GM12874 (cell line): ENCODE results near the gene TPCN2.
A peak's percentile ranks its signal among the peaks of the same experiment; 100 is the strongest.

Source experiments
- TF ChIP-seq, protein P1 (sequence below): IDR thresholded peaks from 2 replicates; pipeline ENCODE4 v1.5.1; 2011; ENCODE audit warnings: low read depth, mild to moderate bottlenecking, control low read depth, low read length, moderate library complexity; ENCODE audit not compliant: insufficient read depth

Gene TPCN2

DNA sequence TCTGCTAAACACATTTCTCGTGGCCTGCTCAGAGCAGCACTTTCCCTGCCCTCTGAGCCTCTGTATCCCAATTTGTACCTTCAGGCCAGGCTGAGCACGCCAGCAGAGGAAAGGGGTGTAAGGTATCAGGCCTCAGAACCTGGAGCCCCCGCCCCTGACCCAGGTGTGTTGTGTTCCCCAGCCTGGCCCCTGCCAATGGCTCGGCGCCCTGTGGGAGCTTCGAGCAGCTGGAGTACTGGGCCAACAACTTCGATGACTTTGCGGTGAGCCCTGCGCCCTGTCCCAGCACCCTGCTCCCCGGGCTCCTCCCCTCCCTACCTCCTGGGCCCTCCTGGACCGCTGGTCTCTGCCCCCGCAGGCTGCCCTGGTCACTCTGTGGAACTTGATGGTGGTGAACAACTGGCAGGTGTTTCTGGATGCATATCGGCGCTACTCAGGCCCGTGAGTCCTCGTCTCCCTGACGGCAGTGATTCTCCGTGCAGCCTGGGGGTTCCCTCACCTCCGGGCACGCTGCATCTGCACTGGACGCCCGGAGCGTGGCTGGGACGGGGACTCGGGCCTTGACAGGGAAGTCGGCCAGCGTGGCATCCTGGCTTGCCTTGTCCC is 36.9 kb downstream of the TPCN2 start:
- TF ChIP-seq, protein P1, sequence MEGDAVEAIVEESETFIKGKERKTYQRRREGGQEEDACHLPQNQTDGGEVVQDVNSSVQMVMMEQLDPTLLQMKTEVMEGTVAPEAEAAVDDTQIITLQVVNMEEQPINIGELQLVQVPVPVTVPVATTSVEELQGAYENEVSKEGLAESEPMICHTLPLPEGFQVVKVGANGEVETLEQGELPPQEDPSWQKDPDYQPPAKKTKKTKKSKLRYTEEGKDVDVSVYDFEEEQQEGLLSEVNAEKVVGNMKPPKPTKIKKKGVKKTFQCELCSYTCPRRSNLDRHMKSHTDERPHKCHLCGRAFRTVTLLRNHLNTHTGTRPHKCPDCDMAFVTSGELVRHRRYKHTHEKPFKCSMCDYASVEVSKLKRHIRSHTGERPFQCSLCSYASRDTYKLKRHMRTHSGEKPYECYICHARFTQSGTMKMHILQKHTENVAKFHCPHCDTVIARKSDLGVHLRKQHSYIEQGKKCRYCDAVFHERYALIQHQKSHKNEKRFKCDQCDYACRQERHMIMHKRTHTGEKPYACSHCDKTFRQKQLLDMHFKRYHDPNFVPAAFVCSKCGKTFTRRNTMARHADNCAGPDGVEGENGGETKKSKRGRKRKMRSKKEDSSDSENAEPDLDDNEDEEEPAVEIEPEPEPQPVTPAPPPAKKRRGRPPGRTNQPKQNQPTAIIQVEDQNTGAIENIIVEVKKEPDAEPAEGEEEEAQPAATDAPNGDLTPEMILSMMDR: no peak

DNA sequence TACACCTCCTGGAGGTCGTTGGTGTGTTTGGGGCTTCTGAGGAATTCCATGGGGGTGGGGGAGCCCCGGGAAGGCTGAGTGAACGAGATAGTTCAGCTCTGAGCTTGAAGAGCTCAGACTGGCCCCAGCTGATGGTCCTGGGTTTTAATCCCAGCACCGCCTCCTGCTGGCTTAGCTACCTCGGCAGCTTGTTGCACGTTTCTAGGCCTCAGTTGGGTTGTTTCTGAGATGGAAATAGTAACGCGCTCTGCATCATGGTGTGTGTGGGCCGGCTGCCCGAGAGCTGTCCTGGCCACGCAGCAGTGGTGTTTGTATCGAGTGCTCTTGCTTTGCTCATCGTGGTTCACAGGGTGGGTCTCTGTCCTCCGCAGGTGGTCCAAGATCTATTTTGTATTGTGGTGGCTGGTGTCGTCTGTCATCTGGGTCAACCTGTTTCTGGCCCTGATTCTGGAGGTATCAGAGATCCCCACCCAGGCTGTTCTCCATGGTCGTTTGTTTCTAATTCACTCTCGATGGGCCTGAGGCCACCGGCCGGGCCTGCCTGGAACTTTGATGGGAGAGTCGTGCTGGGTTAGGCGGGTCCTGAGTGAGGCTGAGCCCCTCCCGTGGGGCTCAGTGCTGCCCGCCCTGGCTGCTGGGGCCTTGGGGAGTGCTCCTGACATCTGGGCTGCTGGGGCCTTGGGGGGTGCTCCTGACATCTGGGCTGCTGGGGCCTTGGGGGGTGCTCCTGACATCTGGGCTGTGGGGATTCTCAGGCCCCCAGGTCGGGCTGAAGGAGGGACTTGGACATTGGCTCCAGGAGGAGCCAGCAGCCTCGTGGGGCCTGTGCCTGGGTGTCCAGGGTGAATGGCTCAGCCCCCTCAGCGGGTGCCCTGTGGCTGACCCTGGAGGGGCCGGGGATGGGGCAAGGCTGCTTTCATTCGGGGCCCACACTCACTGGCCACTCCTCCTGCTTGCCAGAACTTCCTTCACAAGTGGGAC is 37.7 kb downstream of the TPCN2 start:
- TF ChIP-seq, protein P1: no peak

DNA sequence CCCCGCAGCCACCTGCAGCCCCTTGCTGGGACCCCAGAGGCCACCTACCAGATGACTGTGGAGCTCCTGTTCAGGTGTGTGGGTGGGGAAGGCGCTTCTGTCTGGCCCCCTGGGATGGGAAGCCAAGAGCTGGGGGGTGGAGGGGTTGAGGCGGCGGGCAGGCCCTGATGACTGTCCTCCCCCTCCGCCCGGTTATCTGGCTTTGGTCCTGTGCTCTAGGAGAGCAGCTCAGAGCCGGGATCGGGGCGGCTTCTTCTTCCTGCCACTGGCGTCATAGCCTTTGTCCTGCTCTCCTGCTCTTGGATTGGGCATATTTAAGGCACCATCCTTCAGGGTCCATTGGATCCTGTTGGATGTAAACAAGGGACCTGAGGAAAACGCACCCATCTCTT is 38.4 kb downstream of the TPCN2 start:
- TF ChIP-seq, protein P1: no peak

DNA sequence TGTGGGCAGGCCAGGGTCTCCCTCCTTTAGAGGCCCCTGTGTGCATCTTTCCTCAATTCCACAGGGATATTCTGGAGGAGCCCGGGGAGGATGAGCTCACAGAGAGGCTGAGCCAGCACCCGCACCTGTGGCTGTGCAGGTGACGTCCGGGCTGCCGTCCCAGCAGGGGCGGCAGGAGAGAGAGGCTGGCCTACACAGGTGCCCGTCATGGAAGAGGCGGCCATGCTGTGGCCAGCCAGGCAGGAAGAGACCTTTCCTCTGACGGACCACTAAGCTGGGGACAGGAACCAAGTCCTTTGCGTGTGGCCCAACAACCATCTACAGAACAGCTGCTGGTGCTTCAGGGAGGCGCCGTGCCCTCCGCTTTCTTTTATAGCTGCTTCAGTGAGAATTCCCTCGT is 39.1 kb downstream of the TPCN2 start:
- TF ChIP-seq, protein P1: no peak

DNA sequence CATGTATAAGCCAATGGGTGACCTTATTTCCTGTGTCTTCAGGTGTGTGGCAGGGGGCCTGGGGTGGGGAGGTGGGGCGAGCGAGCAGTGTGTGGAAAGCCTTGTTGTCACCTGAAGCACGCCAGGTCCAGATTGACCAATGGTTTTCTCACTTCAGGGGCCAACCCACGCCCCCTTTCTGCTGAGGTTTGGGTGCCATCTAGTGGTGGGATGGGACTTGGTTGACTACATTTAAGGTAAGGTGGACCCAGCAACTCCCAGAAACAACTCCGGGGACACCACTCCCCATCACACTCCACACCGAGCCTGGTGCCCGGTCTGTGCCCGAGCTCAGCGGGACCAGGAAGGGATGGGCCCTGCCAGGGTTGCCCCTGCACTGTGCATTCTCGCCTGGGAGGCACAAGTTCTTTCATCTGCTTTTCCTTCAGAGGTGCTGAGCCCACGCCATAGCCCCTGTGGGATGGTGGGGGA is 40.0 kb downstream of the TPCN2 start:
- TF ChIP-seq, protein P1: peak; percentile 75

DNA sequence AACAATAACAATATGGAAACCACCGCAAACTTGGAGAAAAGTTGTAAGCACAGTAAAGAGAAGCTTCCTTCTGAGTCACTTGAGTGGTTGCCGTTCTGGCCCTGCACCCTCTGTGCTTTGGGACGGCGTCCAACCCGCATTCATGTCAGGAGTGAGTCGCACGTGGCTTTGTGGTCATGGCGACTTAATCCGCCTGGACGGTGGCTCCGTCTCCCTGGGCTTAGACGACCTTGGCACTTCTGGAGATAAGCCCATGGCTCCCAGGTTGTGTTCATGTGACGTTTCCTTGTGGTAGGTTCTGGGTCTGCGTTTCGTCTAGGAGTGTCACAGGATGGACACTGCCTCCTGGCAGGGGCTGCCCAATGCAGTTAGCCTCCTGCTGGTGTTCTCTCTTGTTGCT is 40.5 kb downstream of the TPCN2 start:
- TF ChIP-seq, protein P1: no peak

DNA sequence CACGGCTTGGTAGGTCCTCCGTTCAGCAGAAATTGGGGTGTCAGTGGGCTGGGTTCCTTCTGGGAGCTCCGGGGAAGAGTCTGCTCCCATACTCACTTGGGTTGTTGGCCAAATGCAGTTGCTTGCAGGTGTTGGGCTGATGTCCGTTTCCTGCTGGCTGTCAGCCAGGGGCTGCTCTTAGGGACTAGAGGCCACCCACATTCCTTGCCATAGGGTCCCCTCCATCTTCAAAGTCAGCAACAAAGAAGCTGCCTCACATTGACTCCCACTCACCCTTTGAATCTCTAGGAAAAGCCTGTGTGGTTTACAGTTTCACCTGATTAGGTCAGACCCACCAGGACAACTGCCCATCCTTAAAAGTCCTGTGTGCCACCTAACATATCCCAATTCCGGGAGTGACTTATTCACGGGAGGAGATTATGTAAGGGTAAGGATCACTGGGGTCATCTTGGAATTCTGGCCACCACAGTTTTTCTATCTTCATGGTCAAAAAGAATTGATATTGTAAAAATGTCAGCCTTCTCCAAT is 43.0 kb downstream of the TPCN2 start:
- TF ChIP-seq, protein P1: no peak
